Measurements from ENCODE around the gene KRTAP9-6.

Gene KRTAP9-6

DNA sequence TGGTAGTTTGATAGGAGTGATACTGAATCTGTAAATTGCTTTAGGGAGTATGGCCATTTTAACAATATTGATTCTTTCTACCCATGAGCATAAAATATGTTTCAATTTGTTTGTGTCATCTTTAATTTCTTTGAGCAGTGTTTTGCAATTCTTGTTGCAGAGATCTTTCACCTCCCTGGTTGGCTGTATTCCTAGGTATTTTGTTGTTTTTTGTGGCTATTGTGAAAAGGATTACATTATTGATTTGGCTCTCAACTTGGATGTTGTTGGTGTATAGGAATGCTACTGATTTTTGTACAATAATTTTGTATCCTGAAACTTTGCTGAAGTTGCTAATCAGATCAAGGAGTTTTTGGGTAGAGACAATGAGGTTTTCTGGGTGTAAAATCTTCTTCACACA, 6.8 kb upstream of the KRTAP9-6 start:
- Histone ChIP-seq H3K4me1 (ENCODE audit: insufficient read depth, low read length, severe bottlenecking) (no peaks in the 10 kb centered on the region), H3K36me3 (ENCODE audit: insufficient read depth, low read length) (no peaks in the 10 kb centered on the region), H3K4me2 (ENCODE audit: low read length) (no peak overlapping the region), H3K9me3 (ENCODE audit: low read length) (no peaks in the 10 kb centered on the region), H4K20me1 (ENCODE audit: insufficient read depth, low read length) (no peaks in the 10 kb centered on the region), H3K27ac (ENCODE audit: low read depth, low read length, poor library complexity, severe bottlenecking) (no peak overlapping the region), H3K79me2 (ENCODE audit: insufficient read depth, low read length) (no peaks in the 10 kb centered on the region), H3K4me3 (ENCODE audit: low read depth, low read length, poor library complexity, severe bottlenecking) (no peak overlapping the region), H3K9me2 (ENCODE audit: low read depth, low read length) (no peaks in the 10 kb centered on the region), H3F3A (ENCODE audit: insufficient read depth, low read length) (no peaks in the 10 kb centered on the region), H3K9ac (ENCODE audit: low read length) (no peak overlapping the region), H2AFZ (ENCODE audit: low read length) (no peak overlapping the region), H3K27me3 (ENCODE audit: insufficient read depth, low read length) (no peaks in the 10 kb centered on the region)
- TF ChIP-seq CTCF (IDR thresholded peaks at IDR 0.05; ENCODE audit: low read length) (no peak), EZH2 (IDR thresholded peaks at IDR 0.05; ENCODE audit: borderline replicate concordance, low read length) (no peak)

DNA sequence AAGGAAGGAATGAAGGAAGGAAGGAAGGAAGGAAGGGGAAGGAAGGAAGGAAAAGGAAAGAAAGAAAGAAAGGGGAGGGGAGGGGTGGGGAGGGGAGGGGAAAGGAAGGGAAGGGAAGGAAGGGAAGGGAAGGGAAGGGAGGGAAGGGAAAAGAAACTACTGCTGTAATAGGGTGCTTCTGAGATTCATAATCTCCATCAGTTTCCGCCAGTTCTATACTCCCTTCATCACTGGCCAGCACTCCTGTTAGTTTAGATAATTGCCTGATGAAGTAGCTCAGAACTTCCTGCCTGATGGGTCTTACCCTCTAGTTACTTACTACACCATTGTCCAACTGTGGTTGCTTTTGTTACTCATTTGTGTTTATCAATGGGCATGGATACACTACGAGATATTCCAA, 2.0 kb upstream of the KRTAP9-6 start:
- Histone ChIP-seq H3K36me3 (ENCODE audit: insufficient read depth, low read length) (no peaks in the 10 kb centered on the region), H3K9me3 (ENCODE audit: low read length) (no peaks in the 10 kb centered on the region), H3K9ac (ENCODE audit: low read length) (no peak overlapping the region), H3K4me1 (ENCODE audit: insufficient read depth, low read length, severe bottlenecking) (no peaks in the 10 kb centered on the region), H3K79me2 (ENCODE audit: insufficient read depth, low read length) (no peaks in the 10 kb centered on the region), H2AFZ (ENCODE audit: low read length) (no peak overlapping the region), H4K20me1 (ENCODE audit: insufficient read depth, low read length) (no peaks in the 10 kb centered on the region), H3K27me3 (ENCODE audit: insufficient read depth, low read length) (no peaks in the 10 kb centered on the region), H3K9me2 (ENCODE audit: low read depth, low read length) (no peaks in the 10 kb centered on the region), H3F3A (ENCODE audit: insufficient read depth, low read length) (no peaks in the 10 kb centered on the region), H3K4me3 (ENCODE audit: low read depth, low read length, poor library complexity, severe bottlenecking) (no peak overlapping the region), H3K27ac (ENCODE audit: low read depth, low read length, poor library complexity, severe bottlenecking) (no peak overlapping the region), H3K4me2 (ENCODE audit: low read length) (no peak overlapping the region)
- TF ChIP-seq CTCF (IDR thresholded peaks at IDR 0.05; ENCODE audit: low read length) (no peak), EZH2 (IDR thresholded peaks at IDR 0.05; ENCODE audit: borderline replicate concordance, low read length) (no peak)

GRCh38 chr17:41264599-41264998, 579 bp upstream of the KRTAP9-6 start:
- H2AFZ ChIP-seq (ENCODE audit: low read length): no peak overlapping the region
- H3K4me2 ChIP-seq (ENCODE audit: low read length): no peak overlapping the region
- no peaks in the 10 kb centered on the region for H4K20me1 ChIP-seq (ENCODE audit: insufficient read depth, low read length)
- no peaks in the 10 kb centered on the region for H3K36me3 ChIP-seq (ENCODE audit: insufficient read depth, low read length)
- H3K4me1 ChIP-seq (ENCODE audit: insufficient read depth, low read length, severe bottlenecking): no peaks in the 10 kb centered on the region
- H3K79me2 ChIP-seq (ENCODE audit: insufficient read depth, low read length): no peaks in the 10 kb centered on the region
- H3K27me3 ChIP-seq (ENCODE audit: insufficient read depth, low read length): no peaks in the 10 kb centered on the region
- no peak overlapping the region for H3K27ac ChIP-seq (ENCODE audit: low read depth, low read length, poor library complexity, severe bottlenecking)
- H3F3A ChIP-seq (ENCODE audit: insufficient read depth, low read length): no peaks in the 10 kb centered on the region
- no peak overlapping the region for H3K9ac ChIP-seq (ENCODE audit: low read length)
- no peaks in the 10 kb centered on the region for H3K9me2 ChIP-seq (ENCODE audit: low read depth, low read length)
- no peak overlapping the region for H3K4me3 ChIP-seq (ENCODE audit: low read depth, low read length, poor library complexity, severe bottlenecking)
- TF ChIP-seq EZH2 (IDR thresholded peaks at IDR 0.05; ENCODE audit: borderline replicate concordance, low read length) (no peak), CTCF (IDR thresholded peaks at IDR 0.05; ENCODE audit: low read length) (no peak)
- no peaks in the 10 kb centered on the region for H3K9me3 ChIP-seq (ENCODE audit: low read length)
